ENCODE results near the gene SRRD. TPM values are rescaled to one million over a fixed set of nuclear protein-coding genes. Genes with fewer than 3 reads are reported as not detected.

Gene SRRD
- total and polyA plus RNA-seq, 2 of the 13 experiments (the other 11 are each of a cell fraction or from before 2014, with no cell fraction given), result 22.8 to 36.6 TPM

DNA sequence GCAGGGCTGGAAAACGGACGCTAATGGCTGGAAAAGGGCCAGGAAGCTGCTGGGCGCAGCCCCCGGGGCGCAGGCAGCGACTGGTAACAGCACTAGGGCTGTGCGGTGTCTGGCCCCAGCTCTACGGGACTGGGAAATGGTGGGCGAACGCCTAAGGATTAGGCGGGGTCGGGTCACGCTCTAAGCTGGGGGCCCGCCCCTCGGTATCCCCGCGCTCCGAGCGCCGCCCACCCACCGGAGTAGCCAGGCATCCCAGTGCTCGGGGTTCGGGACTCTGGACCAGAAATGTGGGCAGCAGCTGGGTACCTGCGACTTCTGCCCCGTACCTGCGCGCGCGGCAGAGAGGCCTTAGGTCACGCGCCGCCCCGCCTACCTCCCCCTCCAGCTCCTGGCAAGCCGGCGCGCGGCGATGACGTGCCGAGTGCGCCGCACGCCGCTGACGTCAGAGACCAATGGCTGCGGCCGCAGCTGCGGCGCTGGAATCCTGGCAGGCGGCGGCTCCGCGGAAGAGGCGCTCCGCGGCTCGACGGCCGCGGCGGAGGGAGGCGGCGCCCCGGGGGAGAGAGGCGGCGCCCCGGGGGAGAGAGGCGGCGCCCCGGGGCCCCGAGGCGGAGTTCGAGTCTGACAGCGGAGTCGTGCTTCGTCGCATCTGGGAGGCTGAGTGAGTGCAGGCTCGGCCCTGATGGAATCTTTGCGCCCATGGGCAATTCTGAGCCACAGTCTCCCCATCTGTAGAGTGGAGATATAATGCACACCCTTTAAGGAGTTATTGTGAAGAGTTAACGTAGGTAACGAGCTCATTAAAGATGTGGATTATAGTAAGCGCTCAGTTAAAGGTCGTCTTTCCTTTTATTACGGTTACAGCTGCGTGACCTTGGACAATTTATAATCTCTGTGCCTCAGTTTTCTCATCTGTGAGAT, at the start of gene SRRD, which contains the start of gene HPS4 (continued):
- peak; percentile 97 for TF ChIP-seq YY1 (IDR thresholded peaks at IDR 0.05; ENCODE audit: insufficient read depth, insufficient replicate concordance, low read depth, low read length)
- TF ChIP-seq, protein P1, sequence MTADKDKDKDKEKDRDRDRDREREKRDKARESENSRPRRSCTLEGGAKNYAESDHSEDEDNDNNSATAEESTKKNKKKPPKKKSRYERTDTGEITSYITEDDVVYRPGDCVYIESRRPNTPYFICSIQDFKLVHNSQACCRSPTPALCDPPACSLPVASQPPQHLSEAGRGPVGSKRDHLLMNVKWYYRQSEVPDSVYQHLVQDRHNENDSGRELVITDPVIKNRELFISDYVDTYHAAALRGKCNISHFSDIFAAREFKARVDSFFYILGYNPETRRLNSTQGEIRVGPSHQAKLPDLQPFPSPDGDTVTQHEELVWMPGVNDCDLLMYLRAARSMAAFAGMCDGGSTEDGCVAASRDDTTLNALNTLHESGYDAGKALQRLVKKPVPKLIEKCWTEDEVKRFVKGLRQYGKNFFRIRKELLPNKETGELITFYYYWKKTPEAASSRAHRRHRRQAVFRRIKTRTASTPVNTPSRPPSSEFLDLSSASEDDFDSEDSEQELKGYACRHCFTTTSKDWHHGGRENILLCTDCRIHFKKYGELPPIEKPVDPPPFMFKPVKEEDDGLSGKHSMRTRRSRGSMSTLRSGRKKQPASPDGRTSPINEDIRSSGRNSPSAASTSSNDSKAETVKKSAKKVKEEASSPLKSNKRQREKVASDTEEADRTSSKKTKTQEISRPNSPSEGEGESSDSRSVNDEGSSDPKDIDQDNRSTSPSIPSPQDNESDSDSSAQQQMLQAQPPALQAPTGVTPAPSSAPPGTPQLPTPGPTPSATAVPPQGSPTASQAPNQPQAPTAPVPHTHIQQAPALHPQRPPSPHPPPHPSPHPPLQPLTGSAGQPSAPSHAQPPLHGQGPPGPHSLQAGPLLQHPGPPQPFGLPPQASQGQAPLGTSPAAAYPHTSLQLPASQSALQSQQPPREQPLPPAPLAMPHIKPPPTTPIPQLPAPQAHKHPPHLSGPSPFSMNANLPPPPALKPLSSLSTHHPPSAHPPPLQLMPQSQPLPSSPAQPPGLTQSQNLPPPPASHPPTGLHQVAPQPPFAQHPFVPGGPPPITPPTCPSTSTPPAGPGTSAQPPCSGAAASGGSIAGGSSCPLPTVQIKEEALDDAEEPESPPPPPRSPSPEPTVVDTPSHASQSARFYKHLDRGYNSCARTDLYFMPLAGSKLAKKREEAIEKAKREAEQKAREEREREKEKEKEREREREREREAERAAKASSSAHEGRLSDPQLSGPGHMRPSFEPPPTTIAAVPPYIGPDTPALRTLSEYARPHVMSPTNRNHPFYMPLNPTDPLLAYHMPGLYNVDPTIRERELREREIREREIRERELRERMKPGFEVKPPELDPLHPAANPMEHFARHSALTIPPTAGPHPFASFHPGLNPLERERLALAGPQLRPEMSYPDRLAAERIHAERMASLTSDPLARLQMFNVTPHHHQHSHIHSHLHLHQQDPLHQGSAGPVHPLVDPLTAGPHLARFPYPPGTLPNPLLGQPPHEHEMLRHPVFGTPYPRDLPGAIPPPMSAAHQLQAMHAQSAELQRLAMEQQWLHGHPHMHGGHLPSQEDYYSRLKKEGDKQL (CRISPR knock-in tag; IDR thresholded peaks at IDR 0.05; ENCODE audit: low read depth), result no peak
- no peak for TF ChIP-seq ZNF251 (CRISPR knock-in tag; IDR thresholded peaks at IDR 0.05)
- peak; percentile 79; the same call in 1 of the 2 replicates for TF ChIP-seq ZNF776 (CRISPR knock-in tag; IDR thresholded peaks at IDR 0.05)
- TF ChIP-seq ZNF350 (CRISPR knock-in tag; IDR thresholded peaks at IDR 0.05; ENCODE audit: borderline replicate concordance, low read depth), result peak; percentile 74; the same call in 1 of the 2 replicates
- TF ChIP-seq EP300 (IDR thresholded peaks at IDR 0.05; ENCODE audit: low read depth in 2 of 2, low read length in 2 of 2), result 0 out of 4 replicates have a peak, but pooled peaks of 1 of the 2 experiments have one; percentile 9
- 0 out of 2 replicates have a peak, but pooled peaks have one; percentile 30 for TF ChIP-seq EP300 (CRISPR knock-in tag; IDR thresholded peaks at IDR 0.05; ENCODE audit: borderline replicate concordance)
- no peak for TF ChIP-seq KDM6A (CRISPR knock-in tag; IDR thresholded peaks at IDR 0.05; ENCODE audit: low read depth)
- no peak for TF ChIP-seq GTF3A (CRISPR knock-in tag; conservative IDR thresholded peaks at IDR 0.05)
- peak; percentile 88 for TF ChIP-seq SALL1 (CRISPR knock-in tag; IDR thresholded peaks at IDR 0.05)
- TF ChIP-seq ADNP (CRISPR knock-in tag; IDR thresholded peaks at IDR 0.05), result peak; percentile 85
- TF ChIP-seq ELF1 (CRISPR knock-in tag; IDR thresholded peaks at IDR 0.05), result peak; percentile 74
- TF ChIP-seq GATA4 (IDR thresholded peaks at IDR 0.05; ENCODE audit: borderline replicate concordance, low read depth), result no peak; the same call in 1 of the 2 replicates
- no peak for TF ChIP-seq ZNF180 (CRISPR knock-in tag; IDR thresholded peaks at IDR 0.05; ENCODE audit: borderline replicate concordance, low read depth)
- TF ChIP-seq, protein P2, sequence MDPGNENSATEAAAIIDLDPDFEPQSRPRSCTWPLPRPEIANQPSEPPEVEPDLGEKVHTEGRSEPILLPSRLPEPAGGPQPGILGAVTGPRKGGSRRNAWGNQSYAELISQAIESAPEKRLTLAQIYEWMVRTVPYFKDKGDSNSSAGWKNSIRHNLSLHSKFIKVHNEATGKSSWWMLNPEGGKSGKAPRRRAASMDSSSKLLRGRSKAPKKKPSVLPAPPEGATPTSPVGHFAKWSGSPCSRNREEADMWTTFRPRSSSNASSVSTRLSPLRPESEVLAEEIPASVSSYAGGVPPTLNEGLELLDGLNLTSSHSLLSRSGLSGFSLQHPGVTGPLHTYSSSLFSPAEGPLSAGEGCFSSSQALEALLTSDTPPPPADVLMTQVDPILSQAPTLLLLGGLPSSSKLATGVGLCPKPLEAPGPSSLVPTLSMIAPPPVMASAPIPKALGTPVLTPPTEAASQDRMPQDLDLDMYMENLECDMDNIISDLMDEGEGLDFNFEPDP (CRISPR knock-in tag; conservative IDR thresholded peaks at IDR 0.05), result no peak
- TF ChIP-seq ZNF619 (CRISPR knock-in tag; IDR thresholded peaks at IDR 0.05), result peak; percentile 92
- peak; percentile 55; the same call in 1 of the 2 replicates for TF ChIP-seq ZNF263 (CRISPR knock-in tag; IDR thresholded peaks at IDR 0.05)
- TF ChIP-seq NR2F2 (IDR thresholded peaks at IDR 0.05; ENCODE audit: borderline replicate concordance, low read depth), result no peak; the same call in 1 of the 2 replicates
- TF ChIP-seq IKZF1 (IDR thresholded peaks at IDR 0.05), result no peak
- TF ChIP-seq AKAP8 (CRISPR knock-in tag; IDR thresholded peaks at IDR 0.05), result peak; percentile 33; the same call in 1 of the 2 replicates
- no peak for TF ChIP-seq PRPF4 (IDR thresholded peaks at IDR 0.05; ENCODE audit: low read depth, low read length, poor library complexity, severe bottlenecking)
- TF ChIP-seq FOXK1 (CRISPR knock-in tag; IDR thresholded peaks at IDR 0.05; ENCODE audit: borderline replicate concordance, low read depth), result peak; percentile 87; the same call in 1 of the 2 replicates
- TF ChIP-seq ZNF530 (CRISPR knock-in tag; IDR thresholded peaks at IDR 0.05; ENCODE audit: low read depth), result no peak
- TF ChIP-seq MYNN (CRISPR knock-in tag; IDR thresholded peaks at IDR 0.05; ENCODE audit: low read depth), result peak; percentile 73; the same call in 1 of the 2 replicates
